ENCODE results near the gene IMMP2L. TPM values are rescaled to one million over a fixed set of nuclear protein-coding genes. Genes with fewer than 3 reads are reported as not detected.

The IMMP2L gene
- total and polyA plus RNA-seq, 2 of the 13 experiments (the other 11 are each of a cell fraction or from before 2014, with no cell fraction given), result 7.8 to 16.9 TPM

- POLR2A ChIA-PET, result no interaction called here
- H3K79me2 ChIP-seq (ENCODE audit: insufficient read depth, low read length), result no peaks in the 10 kb centered on the region
- H3K9me3 ChIP-seq (ENCODE audit: low read length), result no peaks in the 10 kb centered on the region
- DNase-seq (ENCODE audit: low spot score) (peak; percentile 29), FAIRE-seq (no peak), ATAC-seq (no peak)
- H3K27ac ChIP-seq (ENCODE audit: extremely low read length, insufficient read depth, low read length), result no peak overlapping the region
- TF ChIP-seq, protein P1, sequence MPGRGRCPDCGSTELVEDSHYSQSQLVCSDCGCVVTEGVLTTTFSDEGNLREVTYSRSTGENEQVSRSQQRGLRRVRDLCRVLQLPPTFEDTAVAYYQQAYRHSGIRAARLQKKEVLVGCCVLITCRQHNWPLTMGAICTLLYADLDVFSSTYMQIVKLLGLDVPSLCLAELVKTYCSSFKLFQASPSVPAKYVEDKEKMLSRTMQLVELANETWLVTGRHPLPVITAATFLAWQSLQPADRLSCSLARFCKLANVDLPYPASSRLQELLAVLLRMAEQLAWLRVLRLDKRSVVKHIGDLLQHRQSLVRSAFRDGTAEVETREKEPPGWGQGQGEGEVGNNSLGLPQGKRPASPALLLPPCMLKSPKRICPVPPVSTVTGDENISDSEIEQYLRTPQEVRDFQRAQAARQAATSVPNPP (CRISPR knock-in tag; IDR thresholded peaks at IDR 0.05), result no peak
- TF ChIP-seq MEIS2 (CRISPR knock-in tag; IDR thresholded peaks at IDR 0.05) (no peak), ATF7 (IDR thresholded peaks at IDR 0.05) (peak; percentile 91), ATF7 (CRISPR knock-in tag; IDR thresholded peaks at IDR 0.05) (no peak)
- CTCF ChIA-PET (ENCODE audit: low intra/inter-chr PET ratio, low total read pairs), result no interaction called here
- no peak overlapping the region for H3K9ac ChIP-seq (ENCODE audit: insufficient read depth, low read depth, low read length)
- BruUV-seq (replicated peaks), result no TSS peak
- H4K20me1 ChIP-seq (ENCODE audit: insufficient read depth, low read length), result no peaks in the 10 kb centered on the region
- intact Hi-C loops (cut with micrococcal nuclease; ENCODE audit: unreplicated experiment), result no loop called here
- in situ Hi-C loops (cut with HindIII; ENCODE audit: extremely low pct_ligation_motif_present, low pct_unique_long_range_greater_than_20kb), result no loop called here
- no peak overlapping the region for H2AFZ ChIP-seq (ENCODE audit: low read length)
- H3K4me1 ChIP-seq (ENCODE audit: insufficient read depth, low read length), result no peaks in the 10 kb centered on the region
- WGBS (ENCODE audit: low lambda C conversion rate), result 74% methylated on average over 1 of the region's 1 CpG
- no peaks in the 10 kb centered on the region for H3K36me3 ChIP-seq (replicated peaks in 1 of 2; ENCODE audit: control insufficient read depth in 1 of 2, insufficient read depth in 2 of 2, low read length in 2 of 2)
- H3K4me2 ChIP-seq (ENCODE audit: low read depth, low read length), result no peak overlapping the region
- no peak overlapping the region for H3K4me3 ChIP-seq (replicated peaks in 1 of 3; ENCODE audit: insufficient read depth in 1 of 3, low read depth in 2 of 3, low read length in 3 of 3)
- no peaks in the 10 kb centered on the region for H3K27me3 ChIP-seq (ENCODE audit: control insufficient read depth in 1 of 2, insufficient read depth in 2 of 2, low read length in 2 of 2)
Observed at GRCh38 chr7:111113263-111114017, 448.9 kb downstream of the IMMP2L start.

DNA sequence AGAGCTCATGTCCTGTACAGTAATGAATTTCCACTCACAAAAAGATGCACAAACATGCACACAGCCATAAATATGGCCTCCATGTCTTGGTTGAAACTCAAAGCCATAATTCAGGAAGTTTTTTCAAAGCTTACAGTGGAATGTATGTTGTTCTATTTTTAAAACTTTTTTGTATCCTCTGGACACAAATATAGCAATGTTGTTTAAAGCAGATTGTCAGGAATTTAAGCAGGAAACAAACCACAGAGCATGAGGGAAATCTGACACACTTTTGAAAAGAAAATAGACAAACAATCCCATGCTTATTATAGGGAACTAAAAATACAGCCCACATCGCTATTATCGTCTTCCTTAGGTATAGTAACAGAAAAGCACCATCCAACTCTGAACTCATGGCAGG, 449.9 kb downstream of the IMMP2L start:
- H3K27ac ChIP-seq (ENCODE audit: extremely low read length, insufficient read depth, low read length), result no peak overlapping the region
- no peak overlapping the region for H3K9ac ChIP-seq (ENCODE audit: insufficient read depth, low read depth, low read length)
- ChIA-PET POLR2A (no interaction called here), CTCF (ENCODE audit: low intra/inter-chr PET ratio, low total read pairs) (no interaction called here)
- H3K4me3 ChIP-seq (replicated peaks in 1 of 3; ENCODE audit: insufficient read depth in 1 of 3, low read depth in 2 of 3, low read length in 3 of 3), result no peak overlapping the region
- no peaks in the 10 kb centered on the region for H3K79me2 ChIP-seq (ENCODE audit: insufficient read depth, low read length)
- in situ Hi-C loops (cut with HindIII; ENCODE audit: extremely low pct_ligation_motif_present, low pct_unique_long_range_greater_than_20kb), result no loop called here
- no TSS peak for BruUV-seq (replicated peaks)
- H2AFZ ChIP-seq (ENCODE audit: low read length), result no peak overlapping the region
- DNase-seq (ENCODE audit: low spot score), result no peak
- H3K4me2 ChIP-seq (ENCODE audit: low read depth, low read length), result no peak overlapping the region
- no peak for ATAC-seq
- H3K36me3 ChIP-seq (replicated peaks in 1 of 2; ENCODE audit: control insufficient read depth in 1 of 2, insufficient read depth in 2 of 2, low read length in 2 of 2), result no peaks in the 10 kb centered on the region
- H4K20me1 ChIP-seq (ENCODE audit: insufficient read depth, low read length), result no peaks in the 10 kb centered on the region
- 98% methylated on average over 2 of the region's 2 CpGs for WGBS (ENCODE audit: low lambda C conversion rate)
- FAIRE-seq, result no peak
- H3K9me3 ChIP-seq (ENCODE audit: low read length), result no peaks in the 10 kb centered on the region
- no peaks in the 10 kb centered on the region for H3K4me1 ChIP-seq (ENCODE audit: insufficient read depth, low read length)
- no peaks in the 10 kb centered on the region for H3K27me3 ChIP-seq (ENCODE audit: control insufficient read depth in 1 of 2, insufficient read depth in 2 of 2, low read length in 2 of 2)
- intact Hi-C loops (cut with micrococcal nuclease; ENCODE audit: unreplicated experiment), result no loop called here
- TF ChIP-seq, protein P2, sequence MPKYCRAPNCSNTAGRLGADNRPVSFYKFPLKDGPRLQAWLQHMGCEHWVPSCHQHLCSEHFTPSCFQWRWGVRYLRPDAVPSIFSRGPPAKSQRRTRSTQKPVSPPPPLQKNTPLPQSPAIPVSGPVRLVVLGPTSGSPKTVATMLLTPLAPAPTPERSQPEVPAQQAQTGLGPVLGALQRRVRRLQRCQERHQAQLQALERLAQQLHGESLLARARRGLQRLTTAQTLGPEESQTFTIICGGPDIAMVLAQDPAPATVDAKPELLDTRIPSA (CRISPR knock-in tag; IDR thresholded peaks at IDR 0.05; ENCODE audit: borderline replicate concordance), result no peak
- TF ChIP-seq, protein P3, sequence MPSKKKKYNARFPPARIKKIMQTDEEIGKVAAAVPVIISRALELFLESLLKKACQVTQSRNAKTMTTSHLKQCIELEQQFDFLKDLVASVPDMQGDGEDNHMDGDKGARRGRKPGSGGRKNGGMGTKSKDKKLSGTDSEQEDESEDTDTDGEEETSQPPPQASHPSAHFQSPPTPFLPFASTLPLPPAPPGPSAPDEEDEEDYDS (CRISPR knock-in tag; IDR thresholded peaks at IDR 0.05), result no peak
- TF ChIP-seq KMT2A (CRISPR knock-in tag; IDR thresholded peaks at IDR 0.05), result no peak
- TF ChIP-seq SUZ12 (IDR thresholded peaks at IDR 0.05; ENCODE audit: low read depth, low read length), result no peak
- TF ChIP-seq, protein P4, sequence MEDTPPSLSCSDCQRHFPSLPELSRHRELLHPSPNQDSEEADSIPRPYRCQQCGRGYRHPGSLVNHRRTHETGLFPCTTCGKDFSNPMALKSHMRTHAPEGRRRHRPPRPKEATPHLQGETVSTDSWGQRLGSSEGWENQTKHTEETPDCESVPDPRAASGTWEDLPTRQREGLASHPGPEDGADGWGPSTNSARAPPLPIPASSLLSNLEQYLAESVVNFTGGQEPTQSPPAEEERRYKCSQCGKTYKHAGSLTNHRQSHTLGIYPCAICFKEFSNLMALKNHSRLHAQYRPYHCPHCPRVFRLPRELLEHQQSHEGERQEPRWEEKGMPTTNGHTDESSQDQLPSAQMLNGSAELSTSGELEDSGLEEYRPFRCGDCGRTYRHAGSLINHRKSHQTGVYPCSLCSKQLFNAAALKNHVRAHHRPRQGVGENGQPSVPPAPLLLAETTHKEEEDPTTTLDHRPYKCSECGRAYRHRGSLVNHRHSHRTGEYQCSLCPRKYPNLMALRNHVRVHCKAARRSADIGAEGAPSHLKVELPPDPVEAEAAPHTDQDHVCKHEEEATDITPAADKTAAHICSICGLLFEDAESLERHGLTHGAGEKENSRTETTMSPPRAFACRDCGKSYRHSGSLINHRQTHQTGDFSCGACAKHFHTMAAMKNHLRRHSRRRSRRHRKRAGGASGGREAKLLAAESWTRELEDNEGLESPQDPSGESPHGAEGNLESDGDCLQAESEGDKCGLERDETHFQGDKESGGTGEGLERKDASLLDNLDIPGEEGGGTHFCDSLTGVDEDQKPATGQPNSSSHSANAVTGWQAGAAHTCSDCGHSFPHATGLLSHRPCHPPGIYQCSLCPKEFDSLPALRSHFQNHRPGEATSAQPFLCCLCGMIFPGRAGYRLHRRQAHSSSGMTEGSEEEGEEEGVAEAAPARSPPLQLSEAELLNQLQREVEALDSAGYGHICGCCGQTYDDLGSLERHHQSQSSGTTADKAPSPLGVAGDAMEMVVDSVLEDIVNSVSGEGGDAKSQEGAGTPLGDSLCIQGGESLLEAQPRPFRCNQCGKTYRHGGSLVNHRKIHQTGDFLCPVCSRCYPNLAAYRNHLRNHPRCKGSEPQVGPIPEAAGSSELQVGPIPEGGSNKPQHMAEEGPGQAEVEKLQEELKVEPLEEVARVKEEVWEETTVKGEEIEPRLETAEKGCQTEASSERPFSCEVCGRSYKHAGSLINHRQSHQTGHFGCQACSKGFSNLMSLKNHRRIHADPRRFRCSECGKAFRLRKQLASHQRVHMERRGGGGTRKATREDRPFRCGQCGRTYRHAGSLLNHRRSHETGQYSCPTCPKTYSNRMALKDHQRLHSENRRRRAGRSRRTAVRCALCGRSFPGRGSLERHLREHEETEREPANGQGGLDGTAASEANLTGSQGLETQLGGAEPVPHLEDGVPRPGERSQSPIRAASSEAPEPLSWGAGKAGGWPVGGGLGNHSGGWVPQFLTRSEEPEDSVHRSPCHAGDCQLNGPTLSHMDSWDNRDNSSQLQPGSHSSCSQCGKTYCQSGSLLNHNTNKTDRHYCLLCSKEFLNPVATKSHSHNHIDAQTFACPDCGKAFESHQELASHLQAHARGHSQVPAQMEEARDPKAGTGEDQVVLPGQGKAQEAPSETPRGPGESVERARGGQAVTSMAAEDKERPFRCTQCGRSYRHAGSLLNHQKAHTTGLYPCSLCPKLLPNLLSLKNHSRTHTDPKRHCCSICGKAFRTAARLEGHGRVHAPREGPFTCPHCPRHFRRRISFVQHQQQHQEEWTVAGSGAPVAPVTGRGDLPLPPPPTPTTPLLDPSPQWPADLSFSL (CRISPR knock-in tag; IDR thresholded peaks at IDR 0.05), result no peak
- TF ChIP-seq STAT5B (CRISPR knock-in tag; IDR thresholded peaks at IDR 0.05), result no peak

Measured in HepG2 (cell line).